LNCAP (cell line): Measurements from ENCODE around the gene RXRA.

Experiments
- TF ChIP-seq, protein P1 (sequence below): fragments of 450-650 bp; IDR thresholded peaks from 2 replicates; pipeline ENCODE4 v1.5.1; 2017; ENCODE audit warnings: mild to moderate bottlenecking

Gene RXRA

DNA sequence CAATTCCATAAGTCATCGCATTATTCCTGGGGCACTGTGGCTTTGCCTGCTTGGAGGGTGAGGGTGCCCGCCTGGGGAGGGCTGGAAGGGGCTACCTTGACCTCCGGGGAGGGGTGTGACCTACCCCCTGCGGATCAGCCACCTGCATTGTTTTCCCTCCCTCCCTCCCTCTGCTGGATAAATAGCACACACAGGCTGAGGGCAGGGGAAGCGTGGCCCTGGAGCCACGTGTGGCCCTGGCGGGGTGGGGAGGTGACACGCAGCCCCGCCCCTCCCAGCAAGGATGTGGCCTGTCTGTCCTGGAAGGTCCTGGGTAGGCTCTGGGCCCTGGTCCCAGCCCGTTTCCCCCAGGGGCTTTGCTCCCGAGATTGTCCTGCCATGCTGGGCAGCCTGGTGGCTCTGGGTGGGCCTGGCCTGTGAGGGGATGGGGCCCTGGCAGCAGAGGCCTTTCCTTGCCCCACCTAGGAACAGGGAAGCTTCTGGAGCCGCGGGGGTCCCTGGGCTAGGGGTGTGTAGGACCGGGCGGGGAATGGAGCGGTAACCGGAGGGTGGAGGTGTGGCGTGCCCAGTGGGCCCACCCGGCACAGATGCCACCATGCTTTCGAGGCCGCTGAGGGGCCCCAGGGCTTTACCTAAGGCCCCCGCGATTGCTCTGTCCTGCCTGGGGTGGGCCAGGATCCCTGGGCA, 33.4 kb downstream of the RXRA start:
- TF ChIP-seq, protein P1, sequence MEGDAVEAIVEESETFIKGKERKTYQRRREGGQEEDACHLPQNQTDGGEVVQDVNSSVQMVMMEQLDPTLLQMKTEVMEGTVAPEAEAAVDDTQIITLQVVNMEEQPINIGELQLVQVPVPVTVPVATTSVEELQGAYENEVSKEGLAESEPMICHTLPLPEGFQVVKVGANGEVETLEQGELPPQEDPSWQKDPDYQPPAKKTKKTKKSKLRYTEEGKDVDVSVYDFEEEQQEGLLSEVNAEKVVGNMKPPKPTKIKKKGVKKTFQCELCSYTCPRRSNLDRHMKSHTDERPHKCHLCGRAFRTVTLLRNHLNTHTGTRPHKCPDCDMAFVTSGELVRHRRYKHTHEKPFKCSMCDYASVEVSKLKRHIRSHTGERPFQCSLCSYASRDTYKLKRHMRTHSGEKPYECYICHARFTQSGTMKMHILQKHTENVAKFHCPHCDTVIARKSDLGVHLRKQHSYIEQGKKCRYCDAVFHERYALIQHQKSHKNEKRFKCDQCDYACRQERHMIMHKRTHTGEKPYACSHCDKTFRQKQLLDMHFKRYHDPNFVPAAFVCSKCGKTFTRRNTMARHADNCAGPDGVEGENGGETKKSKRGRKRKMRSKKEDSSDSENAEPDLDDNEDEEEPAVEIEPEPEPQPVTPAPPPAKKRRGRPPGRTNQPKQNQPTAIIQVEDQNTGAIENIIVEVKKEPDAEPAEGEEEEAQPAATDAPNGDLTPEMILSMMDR = no peak

DNA sequence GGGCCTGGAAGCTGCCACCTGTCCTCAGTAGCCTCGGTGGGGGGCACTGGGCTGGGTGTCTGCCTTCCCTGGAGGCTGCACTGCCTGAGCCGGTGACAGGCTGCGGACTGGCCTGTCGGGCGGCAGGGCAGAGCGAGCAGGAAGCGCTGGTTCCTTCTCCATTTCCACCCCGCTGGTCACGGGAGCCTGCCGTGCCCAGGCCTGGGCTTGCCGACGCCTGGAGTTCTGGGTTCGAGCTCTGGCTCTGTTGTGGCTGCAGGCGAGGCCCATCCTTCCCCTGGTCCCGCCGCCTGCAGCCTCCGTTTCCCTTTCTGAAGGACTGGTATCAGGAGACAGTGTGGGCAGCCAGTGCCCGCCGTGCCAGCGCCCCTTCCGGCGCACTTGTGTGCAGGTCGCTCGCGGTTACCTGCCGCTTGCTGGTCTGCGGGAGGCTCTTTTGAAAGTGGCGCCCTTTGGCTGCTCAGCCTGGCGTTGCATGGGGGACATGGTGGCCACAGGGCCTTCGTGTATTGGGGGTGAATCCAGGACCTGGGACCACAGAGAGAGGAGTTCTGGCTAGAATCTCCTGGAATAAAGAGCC, 34.0 kb downstream of the RXRA start:
- TF ChIP-seq, protein P1 = no peak

DNA sequence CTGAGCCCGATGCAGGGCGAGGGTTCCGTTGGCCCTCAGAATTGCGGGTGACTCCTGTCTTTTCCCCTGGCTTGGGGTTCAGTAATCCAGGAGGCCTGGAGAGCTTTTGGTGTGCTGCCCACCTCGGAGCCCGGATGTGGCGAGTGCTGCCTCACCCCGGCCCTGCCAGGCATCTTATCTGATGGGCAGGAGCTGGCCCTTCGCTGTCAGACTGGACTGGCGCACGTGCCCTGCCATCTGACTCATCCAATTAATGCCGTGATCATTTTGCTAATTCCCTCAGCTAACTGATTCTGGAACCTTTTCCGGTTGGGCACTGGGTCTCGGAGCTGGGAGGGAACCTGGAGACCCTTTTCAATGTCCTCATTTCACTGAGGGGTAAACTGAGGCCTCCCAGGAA, 34.6 kb downstream of the RXRA start:
- TF ChIP-seq, protein P1 = no peak

DNA sequence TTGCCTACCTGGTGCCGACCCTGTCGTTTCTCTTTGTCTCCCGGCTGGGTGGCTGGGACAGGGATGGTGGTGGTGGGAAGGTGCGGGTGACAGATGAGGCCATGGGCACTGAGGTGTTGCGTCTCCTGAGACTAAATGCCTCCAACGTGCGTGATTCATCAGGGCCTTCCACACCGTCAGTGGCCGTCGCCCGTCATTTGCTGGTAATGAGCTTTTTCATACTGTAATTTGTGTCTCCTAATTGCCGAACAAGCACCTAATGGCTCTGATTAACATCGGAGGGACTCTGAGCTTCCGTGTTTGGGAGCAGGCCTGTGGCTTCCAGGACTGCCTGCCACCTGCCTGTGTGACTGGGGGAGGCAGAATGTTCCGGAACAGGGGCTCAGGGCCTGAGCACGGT, 35.2 kb downstream of the RXRA start:
- TF ChIP-seq, protein P1 = no peak

DNA sequence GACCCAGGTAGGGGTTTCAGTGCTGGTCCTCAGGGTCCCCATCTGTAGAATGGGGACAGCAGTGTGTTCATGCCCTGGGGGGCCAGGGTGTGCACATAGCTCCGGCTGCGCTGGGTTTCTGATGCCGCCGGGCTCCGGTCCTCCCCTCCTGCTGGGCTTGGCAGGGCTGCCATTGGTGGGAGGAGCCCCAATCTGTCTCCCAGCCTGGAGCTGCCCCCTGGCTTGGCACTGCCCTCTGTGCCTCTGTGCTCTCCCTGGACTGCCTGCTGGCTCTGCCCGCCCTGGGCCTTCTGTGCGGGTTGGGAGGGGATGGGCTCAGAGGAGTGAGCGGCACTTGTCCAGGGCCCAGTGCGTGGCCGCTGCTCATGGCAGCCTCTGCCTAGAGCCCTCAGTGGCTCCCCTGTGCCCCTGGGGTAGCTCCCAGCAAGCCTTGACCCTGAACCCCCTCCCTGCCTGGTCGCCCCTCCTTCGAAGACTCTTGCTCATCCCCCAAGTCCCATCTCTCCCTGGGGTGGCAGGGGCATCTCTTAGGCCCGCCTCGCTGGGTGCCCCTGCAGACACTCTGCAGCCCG, 35.7 kb downstream of the RXRA start:
- TF ChIP-seq, protein P1 = no peak

DNA sequence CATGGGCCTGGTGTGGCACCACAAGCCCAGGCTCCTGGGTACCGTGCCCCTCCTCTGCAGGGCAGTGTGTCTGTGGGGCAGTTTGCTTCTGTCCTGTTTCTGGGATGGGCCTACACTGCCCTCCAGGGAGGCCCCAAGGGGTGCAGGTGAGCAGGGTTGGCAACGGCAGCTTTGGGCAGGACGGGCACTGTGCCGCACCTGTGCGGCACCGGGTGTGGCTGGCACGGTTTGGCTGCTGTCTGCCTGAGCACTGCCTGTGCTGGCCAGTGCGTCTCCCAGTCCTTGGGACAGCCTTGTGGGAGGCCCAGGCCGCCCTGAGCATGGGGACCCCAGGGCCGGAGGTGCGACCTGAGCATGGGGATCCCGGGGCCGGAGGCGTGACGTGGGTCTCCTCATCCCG, 37.2 kb downstream of the RXRA start:
- TF ChIP-seq, protein P1 = no peak

DNA sequence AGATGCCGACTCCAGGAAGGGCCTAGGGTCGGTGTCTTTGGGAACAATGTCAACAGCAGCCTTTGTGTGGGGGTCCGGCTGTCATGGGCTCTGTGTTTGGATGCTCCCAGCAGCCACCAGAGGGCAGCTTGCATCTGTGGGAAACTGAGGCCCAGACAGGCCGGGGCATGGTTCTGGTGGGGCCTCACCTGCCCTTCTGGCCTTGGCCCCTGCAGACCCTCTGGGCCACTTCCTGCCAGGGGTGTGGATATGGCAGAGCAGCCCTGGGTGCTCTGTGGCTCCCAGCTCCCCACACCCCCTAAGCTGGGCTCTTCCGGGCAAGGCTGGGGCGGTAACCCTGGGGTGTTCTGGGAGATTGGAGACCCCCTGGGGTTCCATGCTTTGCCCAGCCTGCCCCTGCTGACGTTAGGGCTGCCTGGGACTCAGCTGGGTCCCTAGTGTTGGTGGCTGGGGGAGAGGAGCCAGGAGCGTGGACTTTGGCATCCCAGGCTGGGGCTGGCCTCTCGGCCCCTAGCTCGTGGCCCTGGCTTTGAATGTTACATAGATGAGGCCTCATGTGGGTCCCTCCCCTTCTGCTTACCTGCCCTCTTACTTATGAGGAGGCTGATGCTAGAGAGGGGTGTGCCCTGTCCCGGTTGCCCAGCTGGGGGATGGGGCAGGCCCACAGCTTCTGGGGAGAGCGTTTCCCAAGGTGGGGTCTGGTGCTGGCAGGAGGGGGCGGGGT, 38.3 kb downstream of the RXRA start:
- TF ChIP-seq, protein P1 = no peak
